NCI-H146 (cell line): ENCODE data around the gene C3.
"Not testable (repeated sequence)": the region's sequence is repeated elsewhere in the genome, so short reads cannot be mapped to it uniquely, and the experiment has no call there.

ENCODE experiments used
- DNase-seq: peaks from one replicate; lab custom pipeline; 2025; lab: John Stamatoyannopoulos, UW

C3 gene

DNA sequence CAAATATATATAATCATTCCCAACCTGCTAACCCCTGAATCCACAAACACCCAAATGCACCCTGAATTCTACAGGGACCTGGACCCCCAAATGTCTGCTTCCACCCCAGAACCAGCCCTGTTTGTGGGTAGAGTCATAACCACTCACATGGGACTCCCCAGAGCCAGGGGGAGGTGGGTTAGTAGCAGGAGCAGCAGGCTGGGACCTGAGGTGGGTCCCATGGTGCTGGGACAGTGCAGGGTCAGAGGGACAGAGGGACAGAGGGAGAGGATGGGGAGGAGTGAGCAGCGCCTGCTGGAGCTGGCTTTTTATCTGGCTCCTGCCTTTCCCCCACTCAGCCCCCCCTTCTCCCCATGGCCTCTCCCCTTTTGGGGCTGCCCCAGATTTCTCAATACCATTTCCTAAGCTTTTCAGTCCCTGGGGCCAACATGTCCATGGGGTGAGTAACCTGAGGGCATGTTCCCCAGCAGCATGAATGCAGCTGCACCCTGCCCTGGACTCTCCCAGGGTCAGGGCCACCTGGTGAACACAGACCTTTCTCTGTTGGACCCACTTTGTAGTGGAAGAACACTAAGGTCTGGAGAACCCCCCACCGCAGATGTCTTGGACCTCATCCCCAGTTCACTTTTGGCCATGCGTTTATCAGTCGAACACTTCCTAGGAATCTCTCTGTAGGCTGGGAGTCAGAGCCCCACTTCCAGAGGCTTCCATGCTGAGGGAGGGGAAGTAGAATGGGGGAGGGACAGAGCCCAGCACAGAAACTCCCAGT lies at the start of gene C3:
Gene C3 (minus strand): TSS at position 282 of the 769 bp plus-strand sequence. CDS start 61 bp downstream, at position 221.
- no peak for DNase-seq

DNA sequence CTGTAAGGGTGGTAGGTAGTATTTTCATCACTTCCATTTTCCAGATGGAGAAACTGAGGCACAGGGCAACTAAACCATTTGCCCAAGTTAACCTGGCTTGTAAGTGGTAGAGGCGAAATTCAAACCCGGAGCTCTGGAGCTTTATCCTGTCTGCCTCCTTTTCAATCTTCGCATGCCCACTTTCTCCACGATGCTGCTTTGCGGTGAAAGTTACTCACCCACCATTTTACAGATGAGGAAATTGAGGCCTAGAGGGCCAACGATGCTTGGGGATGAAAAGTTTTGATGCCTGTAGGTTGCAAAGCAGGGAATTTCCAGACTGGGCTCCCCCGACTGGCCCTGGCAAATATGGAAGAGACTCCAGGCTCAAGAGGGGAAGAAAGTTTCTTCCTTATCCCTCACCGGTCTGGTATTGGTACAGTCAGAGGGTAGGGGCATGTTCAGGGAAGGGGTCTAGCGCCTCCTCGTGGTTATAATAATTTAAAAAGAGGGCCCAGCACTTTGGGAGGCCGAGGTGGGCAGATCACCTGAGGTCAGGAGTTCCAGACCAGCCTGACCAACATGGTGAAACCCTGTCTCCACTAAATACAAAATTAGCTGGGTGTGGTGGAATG lies 48.7 kb upstream of the C3 start:
- DNase-seq = peak; percentile 6

DNA sequence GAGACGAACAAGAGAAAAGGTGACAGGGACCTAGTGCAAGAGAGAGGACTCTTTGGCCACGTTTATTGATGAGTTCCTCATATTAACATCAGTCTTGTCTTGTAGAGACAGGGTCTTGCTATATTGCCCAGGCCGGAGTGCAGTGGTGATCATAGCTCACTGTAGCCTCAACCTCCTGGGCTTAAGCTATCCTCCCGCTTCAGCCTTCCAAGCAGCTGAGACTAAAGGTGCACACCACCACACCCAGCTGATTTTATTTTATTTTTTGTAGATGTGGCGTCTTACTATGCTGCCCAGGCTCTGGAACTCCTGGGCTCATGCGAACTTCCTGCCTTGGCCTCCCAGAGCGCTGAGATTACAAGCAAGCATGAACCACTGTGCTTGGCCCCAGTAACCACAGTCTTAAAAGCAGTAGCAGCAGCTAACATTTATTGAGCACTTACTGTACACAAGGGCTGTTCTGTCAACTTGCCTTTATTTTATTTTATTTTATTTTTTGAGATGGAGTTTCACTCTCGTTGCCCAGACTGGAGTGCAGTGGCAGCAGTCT lies 47.9 kb upstream of the C3 start:
- DNase-seq = no peak

DNA sequence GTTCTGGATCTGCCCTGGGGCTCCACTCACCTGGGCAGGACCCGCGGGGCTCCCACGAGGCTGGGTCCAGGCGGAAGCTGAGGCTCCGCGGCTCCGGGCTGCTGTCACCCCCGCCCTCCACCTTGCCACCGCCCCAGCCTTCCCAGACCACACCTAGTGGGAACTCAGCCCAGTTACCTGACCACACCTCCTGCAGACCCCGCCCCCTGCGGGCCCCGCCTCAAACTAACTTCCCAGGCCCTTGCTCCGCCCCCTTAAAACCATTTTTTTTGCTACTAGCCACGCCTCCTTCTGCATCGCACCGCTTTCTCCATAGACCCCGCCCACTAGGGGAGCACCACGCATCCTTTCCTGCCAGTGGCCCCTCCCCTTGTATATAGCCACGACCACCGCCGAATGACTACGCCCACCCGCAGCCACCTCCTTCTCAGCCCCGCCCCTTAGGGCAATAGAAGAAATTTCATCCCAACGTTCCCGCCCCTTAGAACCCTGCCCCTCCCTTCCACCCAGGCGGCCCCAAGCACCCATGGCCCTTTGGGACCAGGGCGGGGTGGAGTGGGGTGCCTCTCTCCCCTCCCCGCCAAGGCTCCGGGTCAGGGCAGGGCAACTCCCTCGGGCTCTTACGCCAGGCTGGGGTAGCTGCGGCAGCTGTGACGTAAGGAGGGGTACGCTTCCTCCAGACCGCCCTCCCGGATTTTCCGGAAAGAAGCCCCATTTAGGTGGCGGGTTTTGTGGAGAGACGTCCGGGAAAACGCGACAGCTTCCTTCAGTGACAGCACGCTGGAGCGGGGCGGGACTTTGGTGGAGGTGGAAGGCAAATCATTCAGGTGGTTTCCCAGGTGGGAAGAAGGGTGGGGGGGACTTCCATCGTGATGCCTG lies 47.1 kb upstream of the C3 start, which contains the start of gene SH2D3A:
Gene SH2D3A (minus strand): TSS at position 79 of the 879 bp plus-strand sequence. CDS start 3,687 bp downstream, outside the sequence.
- DNase-seq = peak; percentile 88

DNA sequence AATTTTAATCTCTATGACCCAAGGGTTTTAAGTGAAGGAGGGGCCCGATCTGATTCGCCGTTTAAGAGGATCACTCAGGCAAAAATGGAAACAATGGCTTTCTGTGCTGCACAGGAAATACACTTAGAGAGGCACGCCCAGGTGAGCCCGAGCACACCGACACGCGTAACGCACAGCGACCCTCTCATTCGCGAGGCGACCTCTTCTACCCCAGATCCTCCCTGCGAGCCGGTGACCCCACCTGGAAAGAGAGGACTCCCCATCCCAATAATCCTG lies 46.6 kb upstream of the C3 start:
- DNase-seq = peak; percentile 39

DNA sequence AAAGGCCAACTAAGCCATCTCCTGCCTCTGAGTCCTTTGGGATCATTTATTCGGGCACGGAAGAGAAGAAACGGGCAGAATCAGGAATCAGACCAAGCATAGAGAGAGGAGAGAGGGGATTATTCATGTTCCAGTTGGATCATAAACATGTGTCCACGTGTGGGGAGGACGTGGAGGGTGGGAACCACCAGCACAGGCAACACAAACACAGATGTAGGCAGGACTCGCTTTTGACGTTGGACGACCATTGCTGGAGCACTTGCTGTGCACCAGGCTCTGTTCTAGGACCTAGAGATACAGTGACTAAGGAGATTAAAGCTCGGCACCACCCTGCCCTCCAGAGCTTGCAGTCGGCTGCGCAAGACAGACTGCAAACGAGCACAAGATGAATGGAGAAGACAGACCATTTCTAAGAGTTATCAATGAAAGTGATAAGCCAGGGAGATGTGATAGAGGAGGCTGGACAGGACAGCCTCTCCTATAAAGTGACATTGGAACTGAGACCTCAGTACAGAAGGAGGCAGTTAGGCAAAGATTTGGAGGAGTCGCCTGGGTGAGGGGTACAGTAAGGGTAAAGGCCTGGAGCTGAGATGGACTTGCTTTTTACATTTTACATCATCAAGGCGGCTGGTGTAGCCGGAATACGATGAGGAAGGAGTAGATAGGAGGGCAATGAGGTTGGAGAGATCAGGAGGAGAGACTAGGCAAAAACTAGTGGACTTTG lies 46.1 kb upstream of the C3 start:
- DNase-seq = no peak

DNA sequence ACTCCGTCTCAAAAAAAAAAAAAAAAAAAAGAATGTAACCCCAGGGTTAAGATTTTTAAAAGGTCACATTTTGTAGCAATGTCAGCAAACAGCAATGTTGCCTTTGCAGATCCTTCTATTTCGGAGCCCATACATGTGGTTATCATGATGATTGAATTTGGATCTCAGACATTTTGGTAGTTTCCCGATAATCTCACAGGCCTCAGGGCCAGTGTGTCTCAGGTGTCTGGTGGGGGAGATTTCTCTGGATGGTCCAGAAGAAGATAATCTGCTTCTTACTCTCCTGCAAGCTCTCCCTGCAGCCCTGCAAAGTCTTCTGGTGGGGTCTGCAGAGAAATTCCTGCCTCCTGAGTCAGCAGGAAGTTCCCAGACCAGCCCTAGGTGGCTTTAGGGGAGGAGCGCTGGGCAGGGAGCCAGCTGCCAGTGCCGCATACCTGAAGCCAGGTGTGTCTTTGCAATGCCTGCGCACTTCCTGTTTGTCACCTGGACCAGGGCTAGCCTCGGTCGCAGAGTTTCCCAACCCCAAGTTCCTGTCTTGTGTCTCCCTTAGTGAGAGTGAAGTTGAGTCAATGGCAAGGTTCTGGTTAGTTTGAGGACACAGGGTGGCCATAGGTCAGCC lies 45.4 kb upstream of the C3 start:
- peak; percentile 73 for DNase-seq

DNA sequence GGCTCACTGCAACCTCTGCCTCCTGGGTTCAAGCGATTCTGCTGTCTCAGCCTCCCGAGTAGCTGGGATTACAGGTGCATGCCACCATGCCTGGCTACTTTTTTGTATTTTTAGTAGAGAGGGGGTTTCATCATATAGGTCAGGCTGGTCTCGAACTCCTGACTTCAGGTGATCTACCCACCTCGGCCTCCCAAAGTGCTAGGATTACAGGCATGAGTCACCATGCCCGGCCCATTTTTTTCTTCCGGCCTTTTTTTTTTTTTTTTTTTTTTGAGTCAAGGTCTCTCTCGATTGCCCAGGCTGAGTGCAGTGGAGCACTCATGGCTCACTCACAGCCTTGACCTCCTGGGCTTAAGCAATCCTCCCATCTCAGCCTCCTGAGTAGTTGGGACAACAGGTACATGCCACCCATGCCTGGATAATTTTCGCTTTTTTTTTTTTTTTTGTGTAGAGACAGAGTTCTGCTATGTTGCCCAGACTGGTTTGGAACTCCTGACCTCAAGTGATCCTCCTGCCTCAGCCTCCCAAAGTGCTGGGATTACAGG lies 41.9 kb upstream of the C3 start:
- DNase-seq = not testable (repeated sequence)

DNA sequence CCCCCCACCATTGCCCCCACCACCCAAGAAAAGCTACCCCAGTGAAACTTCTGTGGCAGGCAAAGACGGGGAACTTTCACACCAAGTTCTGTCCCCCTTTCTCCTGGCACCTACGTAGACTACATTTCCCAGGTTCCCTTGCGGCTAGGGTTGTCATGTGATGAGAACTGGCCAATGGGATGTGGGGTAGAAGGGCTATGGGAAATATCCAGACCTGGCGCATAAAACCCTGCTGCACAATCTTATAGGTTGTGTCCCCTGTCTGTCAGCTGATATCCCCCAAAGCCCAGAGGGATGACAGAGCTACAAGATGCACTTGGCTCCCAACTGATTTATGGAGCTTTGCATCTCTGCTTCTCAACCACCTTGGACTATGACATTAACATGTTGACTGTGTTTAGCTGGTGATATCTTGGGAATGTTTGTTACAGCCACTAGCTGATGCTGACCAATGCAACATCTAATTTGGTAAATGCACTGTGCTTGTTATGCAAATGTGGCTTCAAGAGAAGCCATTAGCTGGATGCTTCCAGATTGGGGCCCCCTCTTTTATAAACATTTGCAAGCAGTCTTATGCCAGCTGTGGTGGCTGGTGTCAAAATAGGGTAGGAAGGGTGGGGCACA lies 40.7 kb upstream of the C3 start:
- no peak for DNase-seq

DNA sequence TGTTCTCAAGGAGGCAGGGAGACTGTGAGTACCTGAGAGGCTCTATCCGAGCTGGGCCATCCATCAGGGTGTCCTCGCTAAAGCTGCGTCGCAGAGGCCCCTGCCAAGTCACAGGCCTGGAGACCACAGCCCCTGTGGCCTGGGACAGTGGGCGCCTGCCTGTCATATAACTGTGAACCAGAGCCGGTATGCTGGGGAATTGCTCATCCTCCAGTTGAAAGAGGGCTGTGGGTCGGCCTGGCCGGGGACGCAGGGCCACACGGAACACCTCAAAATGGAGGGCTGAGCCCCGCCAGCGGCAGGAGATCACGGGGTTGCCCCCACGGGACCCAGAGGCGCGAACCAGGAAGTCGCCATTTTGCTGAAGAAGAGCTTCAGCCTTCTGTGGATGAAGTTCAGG lies 40.2 kb upstream of the C3 start:
- DNase-seq = no peak

DNA sequence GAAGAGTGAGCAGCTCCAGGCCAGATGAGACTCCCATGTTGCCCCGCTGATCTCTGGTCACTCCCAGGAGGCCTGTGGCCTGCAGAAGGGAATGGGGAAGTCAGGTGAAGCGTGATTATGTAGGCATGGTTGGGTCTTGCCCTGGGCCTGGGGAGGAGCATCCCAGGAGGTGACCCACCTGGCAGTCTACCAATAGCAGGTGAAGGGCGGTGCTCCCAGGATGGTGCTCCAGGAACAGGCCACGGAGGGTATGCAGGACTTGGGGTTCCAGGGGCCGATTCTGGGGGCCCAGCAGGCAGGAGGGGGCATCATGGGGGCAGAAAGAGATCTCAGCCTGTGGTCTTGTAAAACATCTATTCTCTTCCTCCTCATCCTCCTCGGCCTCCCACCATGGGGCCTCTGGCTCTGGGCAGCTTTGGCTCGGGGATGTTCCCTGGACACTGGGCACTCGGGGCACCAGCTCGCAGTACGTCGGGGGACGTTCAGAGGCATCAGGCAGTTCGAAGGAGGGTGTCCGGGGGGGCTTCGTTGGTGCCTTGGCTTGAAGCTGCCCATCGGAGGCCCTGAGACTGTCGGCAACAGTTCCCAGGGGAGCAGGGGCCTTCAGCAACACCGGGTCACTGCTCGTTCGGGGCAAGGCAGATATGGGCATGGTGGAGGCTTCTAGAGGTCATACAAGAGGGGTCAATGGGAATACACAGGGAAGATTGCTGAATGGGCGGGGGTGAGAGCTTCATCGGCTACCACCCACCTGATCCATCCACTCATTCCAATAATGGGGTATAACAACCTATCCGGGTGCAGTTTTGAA lies 34.4 kb upstream of the C3 start:
- no peak for DNase-seq

DNA sequence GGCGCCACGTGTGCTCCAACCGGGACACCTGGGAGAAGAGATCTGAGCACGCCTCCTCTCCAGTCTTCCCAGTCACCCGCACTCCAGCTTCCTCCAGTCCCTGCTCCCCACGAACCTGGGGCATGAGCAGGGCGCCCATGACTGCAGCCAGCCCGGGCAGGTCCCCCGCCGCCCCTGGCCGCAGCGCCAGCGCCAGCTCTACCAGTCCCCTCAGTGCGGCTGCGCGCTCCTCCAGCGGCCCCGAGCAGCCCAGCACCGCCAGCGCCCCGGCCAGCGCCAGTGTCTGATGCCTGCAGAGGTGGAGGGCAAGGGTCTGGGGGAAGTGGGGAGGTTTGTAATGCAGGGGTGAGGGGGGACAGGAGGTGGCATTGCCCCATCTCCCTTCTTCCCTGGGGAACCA lies 33.7 kb upstream of the C3 start:
- DNase-seq = no peak

DNA sequence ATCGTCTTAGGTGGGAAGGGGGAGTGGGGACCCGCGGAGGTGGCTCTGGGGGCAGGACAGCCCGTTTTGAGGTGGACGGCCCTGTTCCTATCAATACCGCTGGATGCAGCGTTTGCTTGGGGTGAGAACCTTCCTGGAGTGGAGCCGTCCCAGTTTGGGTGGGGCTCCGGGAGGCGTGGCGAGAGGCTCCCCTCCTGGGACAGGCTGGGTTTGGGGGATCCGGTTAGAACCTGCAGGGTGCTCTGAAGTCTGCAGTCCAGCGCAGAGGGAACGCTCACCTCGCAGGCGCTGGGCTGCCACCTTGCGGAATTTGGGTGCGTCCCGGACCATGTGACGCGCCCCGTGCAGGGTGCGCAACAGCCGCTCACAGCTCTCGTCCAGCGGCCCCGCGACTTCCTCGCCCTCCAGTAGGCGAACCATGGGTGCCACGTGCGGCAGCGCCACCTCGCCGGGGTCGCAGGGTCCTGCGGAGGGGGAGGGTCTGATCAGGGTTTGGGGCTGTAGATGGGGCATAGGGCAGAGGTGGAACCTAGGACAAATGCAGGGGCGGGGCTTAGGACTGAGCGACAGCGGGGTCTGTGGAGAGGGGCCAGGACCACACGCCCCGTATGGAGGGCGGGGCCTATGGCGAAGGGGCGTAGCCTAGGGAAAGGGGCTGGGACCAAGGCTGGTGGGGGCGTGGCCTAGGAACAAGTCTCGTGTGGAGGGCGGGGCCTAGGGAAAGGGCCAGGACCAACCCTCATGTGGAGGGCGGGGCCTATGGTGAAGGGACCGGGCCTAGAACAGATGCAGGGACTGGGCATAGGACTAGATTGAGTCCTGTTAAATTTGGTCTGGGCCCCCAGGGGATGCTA lies 33.0 kb upstream of the C3 start:
- DNase-seq = no peak

DNA sequence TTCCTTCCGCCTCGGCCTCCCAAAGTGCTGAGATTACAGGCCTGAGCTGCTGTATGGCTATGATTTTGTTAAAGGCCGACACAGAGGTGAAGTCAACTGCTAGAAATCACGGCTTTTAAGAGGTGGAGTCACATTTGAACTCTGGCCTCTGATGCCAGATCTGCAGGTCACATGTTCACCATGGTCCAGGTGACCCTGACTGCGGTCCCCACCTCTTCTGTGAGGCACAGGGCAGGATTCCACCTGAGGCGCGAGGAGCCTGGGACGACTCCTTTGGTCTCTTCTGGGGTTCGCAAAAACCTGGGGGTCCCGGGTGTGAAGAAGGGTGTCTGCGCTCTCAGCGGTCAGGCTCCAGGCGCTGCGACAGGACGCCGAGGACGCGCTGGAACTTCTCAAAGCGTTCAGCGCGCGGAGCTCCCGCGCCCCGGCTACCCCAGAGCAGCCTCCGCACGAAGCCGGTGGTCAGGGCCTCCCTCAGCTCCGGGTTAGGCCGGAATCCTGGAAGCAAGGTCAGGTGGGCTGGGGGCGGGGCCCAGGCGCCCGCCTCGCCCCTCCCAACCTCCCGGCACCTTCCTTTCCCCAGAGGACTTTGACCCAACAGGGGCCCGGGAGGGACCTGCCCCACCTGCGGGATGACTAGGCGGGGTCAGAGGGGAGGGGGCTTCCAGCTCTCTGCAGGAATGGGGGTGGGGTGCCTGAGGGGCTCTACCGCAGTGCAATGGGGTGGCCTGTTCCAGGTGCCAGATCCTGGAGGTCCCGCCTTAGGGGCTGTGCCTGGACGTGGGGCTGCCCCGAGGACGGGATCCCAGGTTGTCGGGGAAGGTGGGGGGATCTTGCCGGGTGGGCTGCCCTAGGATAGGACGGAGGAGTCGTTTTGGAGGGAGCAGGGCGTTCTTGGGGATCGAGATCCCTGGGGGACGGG lies 32.1 kb upstream of the C3 start:
- no peak for DNase-seq

DNA sequence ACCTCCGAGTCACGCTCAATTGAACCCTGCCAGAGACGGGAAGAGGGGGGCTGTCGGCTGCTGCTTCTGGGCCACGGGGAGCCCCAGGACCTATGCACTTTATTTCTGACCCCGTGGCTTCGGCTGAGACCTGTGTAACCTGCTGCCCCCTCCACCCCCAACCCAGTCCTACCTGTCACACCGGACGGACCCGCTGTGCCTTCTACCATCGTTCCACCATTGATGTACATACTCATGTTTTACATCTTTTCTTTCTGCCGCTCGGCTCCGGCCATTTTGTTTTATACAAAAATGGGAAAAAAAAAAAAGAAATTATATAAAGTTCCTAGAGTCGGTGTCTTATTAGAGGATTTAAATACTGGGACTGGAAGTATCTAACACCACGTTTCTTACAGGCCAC lies 30.7 kb upstream of the C3 start:
- DNase-seq = no peak

DNA sequence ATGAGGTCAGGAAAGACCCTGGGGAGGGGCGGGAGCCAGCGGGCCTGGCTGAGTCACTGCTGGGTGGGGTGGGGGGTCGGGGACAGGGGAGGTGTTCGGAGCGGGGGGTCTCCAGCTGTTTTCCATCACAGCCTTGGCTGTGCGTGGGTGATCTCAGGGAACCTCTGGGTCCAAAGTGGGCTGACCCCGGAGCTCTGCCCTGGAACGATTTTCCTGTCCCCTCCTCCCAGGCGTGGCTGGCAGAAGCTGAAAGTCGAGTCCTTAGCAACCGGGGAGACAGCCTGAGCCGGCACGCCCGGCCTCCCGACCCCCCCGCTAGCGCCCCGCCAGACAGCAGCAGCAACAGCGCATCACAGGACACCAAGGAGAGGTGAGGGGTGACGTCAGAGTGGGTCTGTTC lies 29.6 kb upstream of the C3 start:
- no peak for DNase-seq

DNA sequence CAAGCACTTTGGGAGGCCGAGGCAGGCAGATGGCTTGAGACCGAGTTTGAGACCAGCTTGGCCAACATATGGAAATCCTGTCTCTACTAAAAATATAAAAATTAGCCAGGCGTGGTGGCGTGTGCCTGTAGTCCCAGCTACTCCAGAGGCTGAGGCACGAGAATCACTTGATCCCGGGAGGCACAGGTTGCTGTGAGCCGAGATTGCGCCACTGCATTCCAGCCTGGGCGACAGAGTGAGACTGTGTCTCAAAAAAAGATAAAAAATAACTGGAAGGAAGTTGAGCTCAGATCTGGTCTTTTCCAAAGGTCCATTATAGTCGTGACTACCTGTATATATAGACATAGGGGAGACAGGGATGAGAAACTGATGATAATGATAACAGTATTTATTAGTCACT lies 28.1 kb upstream of the C3 start:
- DNase-seq = not testable (repeated sequence)

DNA sequence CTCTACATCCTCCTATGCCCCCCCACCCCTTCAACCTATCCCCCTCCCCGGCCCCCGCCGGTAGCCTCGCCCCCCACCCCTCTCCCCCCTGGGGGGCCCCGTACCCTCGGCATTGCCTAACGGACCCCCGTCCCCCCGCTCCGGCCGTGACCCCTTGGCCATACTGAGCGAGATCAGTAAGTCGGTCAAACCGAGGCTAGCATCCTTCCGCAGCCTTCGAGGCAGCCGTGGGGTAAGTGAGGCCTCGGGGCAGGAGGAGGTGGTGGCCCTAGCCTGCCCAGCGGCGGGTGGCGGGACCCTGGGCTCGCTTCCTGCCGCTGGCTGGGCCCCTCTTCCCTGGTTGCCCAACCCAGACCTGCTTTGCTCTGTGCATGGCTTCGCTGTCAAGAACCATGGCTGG lies 25.5 kb upstream of the C3 start:
- DNase-seq = no peak
